NCI-H774 (cell line): ENCODE data around the gene POU4F2.
"Not testable (repeated sequence)": the region's sequence is repeated elsewhere in the genome, so short reads cannot be mapped to it uniquely, and the experiment has no call there.

Source experiments
- DNase-seq: peaks from one replicate; lab custom pipeline; 2025; lab: John Stamatoyannopoulos, UW

POU4F2 gene

DNA sequence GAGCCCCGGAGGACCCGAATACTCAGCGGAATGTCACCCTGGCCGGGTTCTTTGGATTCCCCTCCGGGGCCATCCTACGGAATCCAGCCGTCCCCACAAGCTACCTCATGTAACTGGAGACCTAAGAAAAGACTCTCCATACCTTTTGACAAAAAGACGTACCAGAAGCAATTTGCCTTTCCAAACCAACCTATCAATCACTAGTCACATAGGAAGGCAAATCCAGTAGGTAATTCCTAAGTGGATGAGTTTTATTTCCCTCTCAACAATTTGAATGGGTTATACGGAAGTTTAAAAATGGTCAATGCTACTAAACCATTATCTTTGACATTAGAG lies 16.8 kb downstream of the POU4F2 start:
- no peak for DNase-seq

DNA sequence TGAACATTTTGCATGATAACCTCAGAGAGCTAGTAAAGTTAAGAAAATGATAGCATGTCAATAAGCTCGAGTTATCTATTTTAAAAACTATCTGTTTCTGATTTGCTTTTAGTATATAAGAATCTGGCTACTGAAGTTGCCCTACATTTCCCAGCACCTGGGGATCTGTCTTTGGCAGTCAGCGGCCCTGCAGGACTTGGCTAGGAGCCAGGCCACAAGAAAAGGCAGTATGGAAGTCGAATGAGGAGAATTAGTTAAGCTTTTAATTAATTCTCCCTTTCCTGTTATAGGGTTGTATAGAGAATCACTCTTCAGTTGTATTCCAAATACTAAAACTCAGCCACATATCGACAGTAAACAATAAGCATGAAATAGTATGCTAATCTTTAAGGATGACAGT lies 22.7 kb downstream of the POU4F2 start:
- no peak for DNase-seq

DNA sequence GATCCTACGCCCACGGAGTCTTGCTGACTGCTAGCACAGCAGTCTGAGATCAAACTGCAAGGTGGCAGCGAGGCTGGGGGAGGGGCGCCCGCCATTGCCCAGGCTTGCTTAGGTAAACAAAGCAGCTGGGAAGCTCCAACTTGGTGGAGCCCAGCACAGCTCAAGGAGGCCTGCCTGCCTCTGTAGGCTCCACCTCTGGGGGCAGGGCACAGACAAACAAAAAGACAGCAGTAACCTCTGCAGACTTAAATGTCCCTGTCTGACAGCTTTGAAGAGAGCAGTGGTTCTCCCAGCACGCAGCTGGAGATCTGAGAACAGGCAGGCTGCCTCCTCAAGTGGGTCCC lies 25.2 kb downstream of the POU4F2 start:
- DNase-seq, result not testable (repeated sequence)

DNA sequence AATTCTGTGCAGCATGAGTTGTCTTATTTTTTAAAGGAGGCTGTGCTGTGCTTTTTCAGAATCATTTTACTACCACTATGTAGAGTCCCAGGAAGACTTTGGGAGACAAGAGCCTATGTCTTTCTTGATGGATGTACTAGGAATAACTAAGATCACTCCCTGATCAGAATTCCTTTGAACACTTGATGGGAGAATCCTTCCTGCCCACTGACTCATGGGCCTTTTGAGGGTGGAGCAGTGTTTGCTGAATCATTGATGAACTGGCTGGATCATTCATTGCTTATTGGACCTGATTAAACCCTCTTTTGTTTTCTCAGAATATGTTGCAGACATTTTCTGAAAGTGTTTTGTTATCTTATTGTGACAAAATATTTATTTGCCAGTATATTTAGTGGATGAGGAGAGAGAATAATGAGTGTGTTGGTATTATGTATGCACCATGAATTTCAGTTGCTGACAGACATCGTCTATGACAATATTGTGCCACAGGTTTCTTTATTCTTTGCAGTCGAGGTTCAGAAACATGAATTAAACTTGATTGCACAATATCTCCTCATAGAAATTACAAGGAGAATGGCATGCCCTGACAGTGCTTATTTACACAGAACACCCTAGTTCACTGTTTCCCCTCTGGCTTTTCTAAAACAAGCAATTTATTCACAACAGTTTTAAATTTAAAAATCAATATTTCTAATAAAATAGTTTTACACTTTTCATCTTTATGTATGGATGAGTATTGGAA lies 36.3 kb downstream of the POU4F2 start:
- DNase-seq, result no peak
